ENCODE results near the gene EFHC1. TPM values are rescaled to one million over a fixed set of nuclear protein-coding genes. Genes with fewer than 3 reads are reported as not detected.

Gene EFHC1
- total RNA-seq, 6 experiments from 2014 or later: 3.6 to 10.4 (median 6.0) TPM

- ATAC-seq: no peak
- Histone ChIP-seq H3K9me3 (no peaks in the 10 kb centered on the region), H3K27me3 (no peaks in the 10 kb centered on the region), H3K4me1 (no peaks in the 10 kb centered on the region), H3K4me3 (no peak overlapping the region), H3K27ac (no peak overlapping the region), H3K36me3 (no peaks in the 10 kb centered on the region)
- TF ChIP-seq POLR2A (IDR thresholded peaks at IDR 0.05): no peak
- no peak for TF ChIP-seq CTCF (IDR thresholded peaks at IDR 0.05)
- DNase-seq: no peak
- intact Hi-C loops (cut with DNase I): no loop called here
- 75% methylated on average over 2 of the region's 7 CpGs for WGBS (ENCODE audit: insufficient coverage, low coverage, low lambda C conversion rate, missing lambda C conversion rate)
Measured at GRCh38 chr6:52482903-52483670, 62.9 kb downstream of the EFHC1 start.

- Histone ChIP-seq H3K9me3 (no peaks in the 10 kb centered on the region), H3K4me3 (no peak overlapping the region), H3K4me1 (no peaks in the 10 kb centered on the region), H3K27ac (no peak overlapping the region), H3K36me3 (no peaks in the 10 kb centered on the region), H3K27me3 (no peaks in the 10 kb centered on the region)
- no peak for DNase-seq
- TF ChIP-seq CTCF (IDR thresholded peaks at IDR 0.05) (no peak), POLR2A (IDR thresholded peaks at IDR 0.05) (no peak)
- ATAC-seq: no peak
- 96% methylated on average over 1 of the region's 3 CpGs for WGBS (ENCODE audit: insufficient coverage, low coverage, low lambda C conversion rate, missing lambda C conversion rate)
- intact Hi-C loops (cut with DNase I): no loop called here
Measured at GRCh38 chr6:52483671-52484003, 63.5 kb downstream of the EFHC1 start.

- H3K27ac ChIP-seq: no peak overlapping the region
- no peaks in the 10 kb centered on the region for H3K36me3 ChIP-seq
- no peak for DNase-seq
- H3K4me1 ChIP-seq: peaks cover 0 to 11% (median 4%) of the 10 kb centered on the region in 4 donors
- WGBS (ENCODE audit: insufficient coverage, low coverage, low lambda C conversion rate, missing lambda C conversion rate): 60% methylated on average over 5 of the region's 5 CpGs
- intact Hi-C loops (cut with DNase I): no loop called here
- no peak for TF ChIP-seq POLR2A (IDR thresholded peaks at IDR 0.05)
- no peak for TF ChIP-seq CTCF (IDR thresholded peaks at IDR 0.05)
- no peaks in the 10 kb centered on the region for H3K9me3 ChIP-seq
- ATAC-seq: peak in 2 of 4 donors; percentile 14 to 46
- no peaks in the 10 kb centered on the region for H3K27me3 ChIP-seq
- H3K4me3 ChIP-seq: no peak overlapping the region
Measured at GRCh38 chr6:52489881-52490280, 69.7 kb downstream of the EFHC1 start.

GRCh38 chr6:52491203-52492069, 71.3 kb downstream of the EFHC1 start:
- no peak for TF ChIP-seq POLR2A (IDR thresholded peaks at IDR 0.05)
- TF ChIP-seq CTCF (IDR thresholded peaks at IDR 0.05): no peak
- Histone ChIP-seq H3K4me1 (peaks cover 0 to 11% (median 4%) of the 10 kb centered on the region in 4 donors), H3K4me3 (no peak overlapping the region), H3K36me3 (no peaks in the 10 kb centered on the region), H3K9me3 (no peaks in the 10 kb centered on the region), H3K27me3 (no peaks in the 10 kb centered on the region), H3K27ac (peak overlapping the region in 1 of 3 donors; percentile 26)
- DNase-seq: no peak
- intact Hi-C loops (cut with DNase I): no loop called here
- 50% methylated on average over 13 of the region's 14 CpGs for WGBS (ENCODE audit: insufficient coverage, low coverage, low lambda C conversion rate, missing lambda C conversion rate)
- no peak for ATAC-seq
